Measurements from ENCODE around the gene CCDC92.

- no peak for TF ChIP-seq GATA3 (IDR thresholded peaks at IDR 0.05; ENCODE audit: low read depth, low read length)
- TF ChIP-seq GATA2 (IDR thresholded peaks at IDR 0.05; ENCODE audit: low read depth, low read length), result no peak
Observed at GRCh38 chr12:123899368-123899767, 73.3 kb downstream of the CCDC92 start.

Measured in SH-SY5Y (cell line).